ENCODE data around the gene TET2.
A peak's percentile ranks its signal among the peaks of the same experiment; 100 is the strongest.

The TET2 gene

GRCh38 chr4:105184316-105184980 lies 37.8 kb downstream of the TET2 start:
- no peak for DNase-seq (ENCODE audit: low spot score)

GRCh38 chr4:105186701-105187161 lies 40.1 kb downstream of the TET2 start:
- no peak for DNase-seq (ENCODE audit: low spot score)

GRCh38 chr4:105189855-105190650 lies 43.4 kb downstream of the TET2 start:
- DNase-seq (ENCODE audit: low spot score) = no peak

- DNase-seq (ENCODE audit: low spot score) = no peak
Measured at GRCh38 chr4:105191621-105192210, 45.0 kb downstream of the TET2 start.

- DNase-seq (ENCODE audit: low spot score) = no peak
Measured at GRCh38 chr4:105192474-105192873, 45.8 kb downstream of the TET2 start.

GRCh38 chr4:105192910-105193309 lies 46.2 kb downstream of the TET2 start:
- no peak for DNase-seq (ENCODE audit: low spot score)

- no peak for DNase-seq (ENCODE audit: low spot score)
Measured at GRCh38 chr4:105193536-105193935, 46.9 kb downstream of the TET2 start.

- no peak for DNase-seq (ENCODE audit: low spot score)
Measured at GRCh38 chr4:105194328-105195231, 47.9 kb downstream of the TET2 start.

GRCh38 chr4:105196523-105197145 lies 50.0 kb downstream of the TET2 start:
- peak; percentile 4 for DNase-seq (ENCODE audit: low spot score)

- DNase-seq (ENCODE audit: low spot score) = no peak
Measured at GRCh38 chr4:105197777-105198176, 51.1 kb downstream of the TET2 start.

- DNase-seq (ENCODE audit: low spot score) = no peak
Measured at GRCh38 chr4:105198541-105198940, 51.9 kb downstream of the TET2 start.

GRCh38 chr4:105206214-105206613 lies 59.5 kb downstream of the TET2 start:
- DNase-seq (ENCODE audit: low spot score) = no peak

GRCh38 chr4:105207386-105207785 lies 60.7 kb downstream of the TET2 start:
- no peak for DNase-seq (ENCODE audit: low spot score)

GRCh38 chr4:105208561-105208960 lies 61.9 kb downstream of the TET2 start:
- no peak for DNase-seq (ENCODE audit: low spot score)

- DNase-seq (ENCODE audit: low spot score) = no peak
Measured at GRCh38 chr4:105210916-105211315, 64.2 kb downstream of the TET2 start.

GRCh38 chr4:105215609-105216313 lies 69.1 kb downstream of the TET2 start:
- DNase-seq (ENCODE audit: low spot score) = no peak

- no peak for DNase-seq (ENCODE audit: low spot score)
Measured at GRCh38 chr4:105225500-105225899, 78.8 kb downstream of the TET2 start.

GRCh38 chr4:105227054-105227453 lies 80.4 kb downstream of the TET2 start:
- no peak for DNase-seq (ENCODE audit: low spot score)

- no peak for DNase-seq (ENCODE audit: low spot score)
Measured at GRCh38 chr4:105230287-105230686, 83.6 kb downstream of the TET2 start.

- DNase-seq (ENCODE audit: low spot score) = no peak
Measured at GRCh38 chr4:105232374-105232773, 85.7 kb downstream of the TET2 start.

GRCh38 chr4:105234582-105234981 lies 87.9 kb downstream of the TET2 start:
- no peak for DNase-seq (ENCODE audit: low spot score)
